IPS-20b (cell line): ENCODE measurements around the gene ARL6.
"Not testable (repeated sequence)": the region's sequence is repeated elsewhere in the genome, so short reads cannot be mapped to it uniquely, and the experiment has no call there.

Experiments
- H3K27ac ChIP-seq: one replicate; pipeline ENCODE4 v1.5.1; 2013; ENCODE audit warnings: low read length
- H3K27me3 ChIP-seq: 2 replicates; pipeline ENCODE4 v1.6.1; 2013; ENCODE audit warnings: mild to moderate bottlenecking, low read length, inconsistent platforms; ENCODE audit not compliant: insufficient read depth
- H3K36me3 ChIP-seq: 2 replicates; pipeline ENCODE4 v1.6.1; 2013; ENCODE audit warnings: low read depth, mild to moderate bottlenecking, inconsistent platforms, low read length, moderate library complexity; ENCODE audit not compliant: insufficient read depth
- H3K4me1 ChIP-seq: 2 replicates; pipeline ENCODE4 v1.6.1; 2013; ENCODE audit warnings: mild to moderate bottlenecking, control low read depth, inconsistent platforms, low read length, moderate library complexity; ENCODE audit not compliant: insufficient read depth
- H3K4me3 ChIP-seq: 2 replicates; pipeline ENCODE4 v1.5.1; 2013; ENCODE audit warnings: mild to moderate bottlenecking, low read length, inconsistent platforms
- H3K9ac ChIP-seq: 2 replicates; pipeline ENCODE4 v1.6.1; 2013; ENCODE audit warnings: low read depth, mild to moderate bottlenecking, inconsistent platforms, low read length, moderate library complexity
- H3K9me3 ChIP-seq: 2 replicates; pipeline ENCODE4 v1.6.1; 2013; ENCODE audit warnings: mild to moderate bottlenecking, low read depth, low read length, inconsistent platforms; ENCODE audit not compliant: insufficient read depth

ARL6 gene

DNA sequence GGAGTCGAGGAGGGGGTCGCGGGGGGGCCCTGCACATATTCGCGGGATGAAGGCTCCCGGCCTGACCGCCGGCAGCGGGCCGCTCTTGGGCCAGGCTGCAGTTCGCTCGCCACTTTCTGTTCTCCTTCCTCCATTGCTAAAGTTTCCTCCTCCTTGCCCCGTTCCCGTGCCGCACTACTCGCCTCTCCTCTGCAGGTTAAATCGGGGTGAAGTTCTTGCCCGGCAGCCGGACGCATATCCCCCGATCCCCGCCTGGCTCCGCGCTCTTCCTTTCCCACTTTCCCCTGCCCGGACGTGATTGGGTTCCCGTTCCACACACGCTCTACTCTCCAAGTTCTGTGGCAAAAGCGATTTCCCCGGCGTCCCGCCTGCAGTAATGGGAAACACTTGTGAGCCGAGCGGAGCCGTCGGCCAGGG lies 57.8 kb downstream of the ARL6 start:
- H3K9me3 ChIP-seq: no peaks in the 10 kb centered on the region
- no peak overlapping the region for H3K27ac ChIP-seq
- no peaks in the 10 kb centered on the region for H3K36me3 ChIP-seq
- peak overlapping the region; percentile 66 for H3K9ac ChIP-seq
- H3K27me3 ChIP-seq: peaks cover 36% of the 10 kb centered on the region
- H3K4me3 ChIP-seq: peak overlapping the region; percentile 89
- peaks cover 3% of the 10 kb centered on the region; the same call in 1 of the 2 replicates for H3K4me1 ChIP-seq

DNA sequence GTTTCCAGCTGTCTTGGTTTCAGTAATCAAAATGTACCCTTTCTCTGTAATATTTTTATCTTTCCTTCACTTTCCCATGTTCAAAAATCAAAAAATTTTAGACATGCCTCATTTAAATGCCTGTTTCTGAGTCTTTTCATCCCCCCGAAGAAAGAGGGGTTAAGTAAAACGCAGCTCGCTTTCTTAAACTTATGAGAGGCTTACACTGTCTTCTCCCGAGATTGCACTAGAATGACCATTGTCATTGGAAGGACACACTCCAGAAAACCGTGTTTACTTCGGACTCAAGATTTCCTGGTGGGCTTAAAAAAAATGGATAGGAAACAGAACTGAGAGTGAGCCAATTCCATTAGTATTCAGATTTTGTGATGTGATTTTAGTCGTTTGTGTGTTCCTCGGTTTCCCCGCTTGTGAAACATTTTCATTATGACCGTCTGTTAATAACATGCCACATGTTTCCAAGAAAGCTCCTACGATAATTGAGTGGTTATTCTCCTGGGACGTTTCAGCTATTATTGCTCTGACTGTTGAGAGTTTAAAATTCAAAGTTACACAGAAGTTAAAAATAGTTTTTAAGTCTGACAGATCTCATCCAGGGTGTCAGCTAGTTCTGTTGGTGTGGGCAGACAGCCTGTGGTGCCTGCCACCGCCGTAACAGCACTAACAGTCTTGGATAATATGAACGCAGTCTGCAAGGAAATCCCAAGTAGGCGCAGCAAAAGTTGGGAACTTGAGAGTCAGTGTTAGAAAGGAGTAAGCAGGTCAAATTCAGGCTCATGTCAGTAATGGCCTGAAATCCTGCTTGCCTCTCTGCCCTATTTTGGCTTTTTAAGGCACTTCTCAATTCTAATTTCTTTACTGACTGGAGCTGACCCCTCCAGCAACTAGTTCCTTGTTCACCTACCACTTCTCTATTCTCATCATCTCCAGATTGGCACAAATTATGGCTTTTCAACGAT lies 58.8 kb downstream of the ARL6 start:
- Histone ChIP-seq H3K9ac (peak overlapping the region; percentile 66; the same call in 1 of the 2 replicates), H3K4me1 (peaks cover 3% of the 10 kb centered on the region; the same call in 1 of the 2 replicates), H3K4me3 (peak overlapping the region; percentile 89), H3K27me3 (peaks cover 36% of the 10 kb centered on the region), H3K27ac (no peak overlapping the region), H3K9me3 (no peaks in the 10 kb centered on the region), H3K36me3 (no peaks in the 10 kb centered on the region)

DNA sequence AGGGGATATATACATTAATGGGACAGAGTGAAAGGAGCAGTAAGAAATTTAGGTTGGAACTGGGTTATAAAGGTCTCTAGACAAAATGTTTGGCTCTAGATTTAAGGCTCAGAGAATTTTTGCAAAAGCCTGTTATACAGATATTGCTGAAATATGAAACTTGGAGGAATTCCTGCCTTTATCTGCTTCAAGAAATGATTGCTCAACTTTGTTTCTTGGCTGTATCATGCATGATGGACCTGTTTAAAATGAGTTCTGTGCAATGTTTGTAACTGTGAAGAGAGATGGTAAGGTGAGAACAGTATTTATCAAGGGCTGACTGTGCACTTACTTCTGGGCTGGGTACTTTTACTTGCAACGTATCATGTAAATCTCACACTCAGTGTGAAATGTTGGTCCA lies 60.5 kb downstream of the ARL6 start:
- H3K27me3 ChIP-seq: peaks cover 32% of the 10 kb centered on the region
- no peak overlapping the region for H3K9ac ChIP-seq
- no peaks in the 10 kb centered on the region for H3K36me3 ChIP-seq
- no peak overlapping the region for H3K27ac ChIP-seq
- H3K9me3 ChIP-seq: no peaks in the 10 kb centered on the region
- H3K4me3 ChIP-seq: no peak overlapping the region
- H3K4me1 ChIP-seq: peaks cover 3% of the 10 kb centered on the region; the same call in 1 of the 2 replicates

DNA sequence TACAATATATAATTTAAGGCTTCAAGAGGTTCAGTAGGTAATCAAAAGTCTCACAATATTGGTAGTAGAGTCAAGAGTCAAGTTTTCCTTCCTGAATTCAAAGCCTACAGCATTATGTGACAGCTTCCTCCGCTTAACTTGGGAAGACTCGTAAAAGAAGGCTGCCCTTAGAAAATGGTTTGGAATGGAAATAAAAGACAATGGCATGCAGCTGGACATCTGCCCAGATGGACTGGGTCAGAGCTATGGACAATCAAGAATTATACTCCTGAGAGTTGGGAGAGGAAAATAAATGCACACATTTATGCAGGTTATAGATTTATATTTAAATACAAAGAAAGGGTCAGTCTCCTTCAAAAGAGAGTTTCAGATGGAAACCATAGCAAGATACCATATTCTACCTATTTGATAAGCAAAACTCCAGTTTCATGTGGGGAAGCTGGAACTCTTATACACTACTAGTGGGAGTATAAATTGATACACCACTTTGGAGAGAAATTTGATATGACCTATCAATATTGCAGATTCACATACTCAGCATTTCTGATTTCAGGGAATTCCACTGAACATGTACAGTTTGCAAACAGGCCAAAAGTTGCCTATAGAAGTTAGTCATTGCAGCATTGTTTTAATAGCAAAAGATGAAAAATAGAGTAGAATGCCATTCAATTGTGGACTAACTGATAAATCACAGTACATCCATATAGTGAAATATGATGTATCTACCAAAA lies 63.3 kb downstream of the ARL6 start:
- H3K9ac ChIP-seq: no peak overlapping the region
- H3K36me3 ChIP-seq: no peaks in the 10 kb centered on the region
- H3K9me3 ChIP-seq: no peaks in the 10 kb centered on the region
- H3K27me3 ChIP-seq: peaks cover 12% of the 10 kb centered on the region
- no peak overlapping the region for H3K27ac ChIP-seq
- no peak overlapping the region for H3K4me3 ChIP-seq
- no peaks in the 10 kb centered on the region for H3K4me1 ChIP-seq

DNA sequence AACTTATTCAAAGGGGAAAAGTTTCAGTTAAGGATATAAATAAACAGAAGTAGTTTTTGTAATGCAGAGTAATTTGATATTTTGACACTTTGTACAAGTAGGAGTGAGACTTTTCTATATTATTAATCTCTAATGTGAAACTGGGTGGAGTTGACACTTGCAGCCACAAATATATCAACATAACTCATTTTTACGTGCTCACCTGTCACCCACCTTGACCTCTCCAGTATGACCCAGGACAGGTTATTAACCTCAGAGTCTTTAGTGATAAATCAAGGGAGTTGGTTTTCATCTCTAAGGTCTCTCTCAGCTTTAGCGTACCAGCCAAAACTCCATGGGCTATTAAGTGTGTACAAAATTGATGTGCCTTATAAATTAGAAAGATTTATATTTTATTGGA lies 64.6 kb downstream of the ARL6 start:
- H3K27me3 ChIP-seq: no peaks in the 10 kb centered on the region
- H3K9ac ChIP-seq: no peak overlapping the region
- no peak overlapping the region for H3K4me3 ChIP-seq
- H3K36me3 ChIP-seq: no peaks in the 10 kb centered on the region
- H3K9me3 ChIP-seq: no peaks in the 10 kb centered on the region
- H3K27ac ChIP-seq: no peak overlapping the region
- H3K4me1 ChIP-seq: no peaks in the 10 kb centered on the region

DNA sequence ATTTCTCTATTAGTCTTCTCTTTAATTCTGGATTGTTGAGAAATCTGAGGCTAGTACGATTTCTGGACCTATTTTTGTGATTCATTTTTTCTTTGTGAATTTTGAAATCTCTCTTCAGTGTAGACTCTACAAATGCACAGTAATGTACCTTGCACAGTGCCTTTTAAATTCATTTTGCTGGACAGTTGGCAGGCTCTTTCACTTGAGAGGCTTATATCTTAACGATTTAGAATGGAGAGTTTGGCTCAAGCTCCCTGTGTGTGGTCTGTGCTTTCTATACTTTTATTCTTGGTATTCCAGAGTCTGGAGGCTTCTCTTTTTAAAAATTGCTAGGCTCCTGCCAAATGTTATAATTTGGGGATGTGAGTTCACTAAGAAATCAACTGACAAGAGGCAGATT lies 66.1 kb downstream of the ARL6 start:
- H3K27ac ChIP-seq: no peak overlapping the region
- H3K4me1 ChIP-seq: no peaks in the 10 kb centered on the region
- no peaks in the 10 kb centered on the region for H3K36me3 ChIP-seq
- H3K4me3 ChIP-seq: no peak overlapping the region
- no peaks in the 10 kb centered on the region for H3K27me3 ChIP-seq
- no peak overlapping the region for H3K9ac ChIP-seq
- H3K9me3 ChIP-seq: no peaks in the 10 kb centered on the region

DNA sequence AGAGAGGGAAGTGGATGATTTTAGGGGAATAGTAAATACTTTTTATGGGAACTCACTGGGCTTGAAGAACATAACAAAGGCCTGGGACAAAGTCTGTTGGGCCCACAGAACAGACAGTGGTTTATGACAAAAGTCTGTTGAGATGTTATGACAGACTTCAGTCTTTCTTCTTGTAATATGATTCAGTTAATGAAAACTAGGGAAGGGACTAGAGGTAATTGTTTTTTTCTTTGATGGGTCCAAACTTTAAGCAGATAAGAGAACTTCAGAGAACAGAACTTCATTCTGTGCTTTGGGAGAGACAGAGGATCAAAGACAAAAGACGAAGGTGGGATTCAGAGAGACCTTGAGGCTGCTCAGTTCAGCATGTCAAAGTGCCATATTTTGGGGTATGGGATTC lies 66.6 kb downstream of the ARL6 start:
- H3K9ac ChIP-seq: no peak overlapping the region
- H3K27me3 ChIP-seq: no peaks in the 10 kb centered on the region
- H3K4me1 ChIP-seq: no peaks in the 10 kb centered on the region
- no peaks in the 10 kb centered on the region for H3K36me3 ChIP-seq
- H3K27ac ChIP-seq: no peak overlapping the region
- no peak overlapping the region for H3K4me3 ChIP-seq
- no peaks in the 10 kb centered on the region for H3K9me3 ChIP-seq

DNA sequence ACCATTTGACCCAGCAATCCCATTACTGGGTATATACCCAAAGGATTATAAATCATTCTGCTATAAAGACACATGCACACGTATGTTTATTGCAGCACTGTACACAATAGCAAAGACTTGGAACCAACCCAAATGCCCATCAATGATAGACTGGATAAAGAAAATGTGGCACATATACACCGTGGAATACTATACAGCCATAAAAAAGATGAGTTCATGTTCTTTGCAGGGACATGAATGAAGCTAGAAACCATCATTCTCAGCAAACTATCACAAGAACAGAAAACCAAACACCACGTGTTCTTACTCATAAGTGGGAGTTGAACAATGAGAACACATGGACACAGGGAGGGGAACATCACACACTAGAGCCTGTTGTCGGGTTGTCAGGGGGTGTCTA lies 68.6 kb downstream of the ARL6 start:
- not testable (repeated sequence) for H3K36me3 ChIP-seq, H3K9me3 ChIP-seq, H3K27me3 ChIP-seq, H3K9ac ChIP-seq, H3K27ac ChIP-seq, H3K4me1 ChIP-seq, H3K4me3 ChIP-seq

DNA sequence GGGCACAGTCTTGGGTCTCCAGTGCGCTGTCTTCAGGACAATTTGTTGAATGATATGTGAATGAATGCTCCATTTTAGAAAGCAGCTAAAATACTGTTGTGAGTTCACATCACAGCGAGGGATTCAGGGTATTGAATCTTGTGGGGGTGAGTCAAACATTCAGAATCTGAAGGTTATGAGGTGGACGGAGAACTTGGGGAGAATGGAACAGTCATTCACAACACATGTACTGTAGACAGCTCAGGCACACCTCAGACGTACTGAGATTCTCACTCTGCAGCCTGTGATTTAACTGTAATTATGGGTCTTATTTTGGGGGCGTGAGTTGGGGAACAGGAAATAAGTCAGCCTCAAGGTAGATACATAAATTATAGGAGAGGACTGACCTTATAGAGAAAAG lies 71.2 kb downstream of the ARL6 start:
- H3K4me3 ChIP-seq: no peak overlapping the region
- no peak overlapping the region for H3K27ac ChIP-seq
- no peak overlapping the region for H3K9ac ChIP-seq
- no peaks in the 10 kb centered on the region for H3K36me3 ChIP-seq
- no peaks in the 10 kb centered on the region for H3K27me3 ChIP-seq
- no peaks in the 10 kb centered on the region for H3K4me1 ChIP-seq
- H3K9me3 ChIP-seq: no peaks in the 10 kb centered on the region

DNA sequence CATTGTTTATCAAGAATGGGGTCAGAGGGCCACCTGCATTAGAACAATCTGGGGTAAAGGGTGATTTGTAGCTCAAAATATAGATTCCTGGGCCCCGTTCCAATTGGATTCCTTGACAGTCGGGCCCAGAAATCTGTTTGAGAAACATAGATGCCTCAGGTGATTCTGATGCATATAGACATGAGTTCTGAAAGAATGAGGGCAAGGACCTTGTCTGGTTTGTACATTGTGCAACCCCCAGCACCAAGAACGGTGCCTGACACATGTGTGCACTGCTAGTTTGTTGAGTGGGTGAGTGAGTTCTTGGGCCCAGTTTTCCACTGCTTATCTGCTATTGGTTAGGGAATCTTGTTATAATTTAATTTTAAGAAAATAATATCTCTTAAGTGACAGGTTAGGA lies 73.8 kb downstream of the ARL6 start:
- Histone ChIP-seq H3K27ac (no peak overlapping the region), H3K36me3 (no peaks in the 10 kb centered on the region), H3K4me1 (no peaks in the 10 kb centered on the region), H3K27me3 (no peaks in the 10 kb centered on the region), H3K4me3 (no peak overlapping the region), H3K9me3 (no peaks in the 10 kb centered on the region), H3K9ac (no peak overlapping the region)

DNA sequence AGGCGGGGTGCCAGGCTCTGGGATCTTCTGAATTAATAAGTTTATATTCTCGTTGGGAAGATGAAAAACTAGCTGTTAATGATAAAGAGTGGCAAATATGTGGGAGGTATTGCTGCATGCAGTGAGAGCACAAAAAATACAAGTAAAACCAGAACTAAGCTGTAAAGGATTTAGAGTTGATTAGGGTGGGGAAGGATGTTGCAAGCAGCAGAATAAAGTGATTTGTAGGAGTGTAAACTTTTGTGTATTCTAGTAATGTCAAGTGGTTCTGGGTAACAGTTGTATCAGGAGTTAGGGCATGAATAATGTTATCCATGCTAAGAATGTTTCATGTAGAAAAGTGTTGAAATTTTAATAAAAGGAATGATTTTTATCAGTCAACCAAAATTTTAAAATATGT lies 75.4 kb downstream of the ARL6 start:
- H3K9me3 ChIP-seq: no peaks in the 10 kb centered on the region
- H3K36me3 ChIP-seq: no peaks in the 10 kb centered on the region
- H3K4me1 ChIP-seq: no peaks in the 10 kb centered on the region
- H3K9ac ChIP-seq: no peak overlapping the region
- no peak overlapping the region for H3K4me3 ChIP-seq
- no peaks in the 10 kb centered on the region for H3K27me3 ChIP-seq
- H3K27ac ChIP-seq: no peak overlapping the region

DNA sequence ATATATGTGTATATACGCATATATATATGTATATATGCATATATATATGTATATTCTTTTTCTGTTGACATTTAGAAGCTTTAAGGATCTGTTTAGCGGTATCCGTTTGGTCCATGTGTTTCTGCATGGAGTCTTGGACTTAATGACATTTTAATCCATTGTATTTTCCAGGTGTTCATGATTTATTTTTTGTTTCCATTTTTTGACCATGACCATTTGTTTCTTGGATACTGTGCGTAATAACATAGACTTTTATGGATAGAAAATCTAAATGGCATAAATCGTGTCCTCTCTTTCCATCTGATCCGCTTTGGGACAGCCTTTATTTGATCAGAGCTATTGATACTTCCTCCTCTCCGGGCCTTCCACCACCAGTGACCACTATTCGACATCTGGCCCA lies 76.7 kb downstream of the ARL6 start:
- no peak overlapping the region for H3K9ac ChIP-seq
- H3K36me3 ChIP-seq: no peaks in the 10 kb centered on the region
- H3K4me1 ChIP-seq: no peaks in the 10 kb centered on the region
- no peak overlapping the region for H3K27ac ChIP-seq
- H3K9me3 ChIP-seq: no peaks in the 10 kb centered on the region
- H3K27me3 ChIP-seq: no peaks in the 10 kb centered on the region
- no peak overlapping the region for H3K4me3 ChIP-seq
